HEK293 (cell line): ENCODE measurements around the gene PLB1.

Experiments
- CTCF ChIA-PET: fragments of 350-600 bp; formaldehyde crosslinking; extraction: SDS; loops from one replicate; lab custom pipeline; 2021; ENCODE audit warnings: antibody characterized with exemption; lab: Yijun Ruan, JAX
- POLR2A ChIA-PET: fragments of 300-600 bp; formaldehyde crosslinking; extraction: SDS; loops from one replicate; lab custom pipeline; 2020; ENCODE audit warnings: antibody characterized with exemption, inconsistent platforms; lab: Yijun Ruan, JAX
- H3K27ac ChIP-seq: fragments of 200-500 bp; sonication (Bioruptor generic); 2 replicates; pipeline ENCODE4 v1.5.1; 2014; ENCODE audit warnings: low read depth, low read length, control low read depth, inconsistent platforms; ENCODE audit errors: extremely low read depth
- H3K36me3 ChIP-seq, 2 experiments: fragments of 200-500 bp in 1 of 2; sonication (Bioruptor generic) in 1 of 2; 1 replicate in 1 of 2; 2 replicates in 1 of 2; pipeline ENCODE4 v1.5.1; 2014 to 2017; ENCODE audit warnings: inconsistent platforms in 2 of 2, low read length in 2 of 2; ENCODE audit not compliant: control insufficient read depth in 2 of 2, insufficient read depth in 1 of 2
- H3K4me1 ChIP-seq: fragments of 200-500 bp; sonication (Bioruptor generic); 2 replicates; pipeline ENCODE4 v1.5.1; 2014; ENCODE audit warnings: mild to moderate bottlenecking, low read length, inconsistent platforms; ENCODE audit not compliant: control insufficient read depth, insufficient read depth
- H3K4me3 ChIP-seq: 2 replicates; pipeline ENCODE4 v1.5.1; 2011; ENCODE audit warnings: low read depth, mild to moderate bottlenecking, control low read depth, low read length, moderate library complexity
- H3K9me3 ChIP-seq: fragments of 200-500 bp; sonication (Bioruptor generic); 2 replicates; pipeline ENCODE4 v1.5.1; 2014; ENCODE audit warnings: low read depth, low read length, inconsistent platforms; ENCODE audit not compliant: control insufficient read depth, insufficient read depth
- BCL11A ChIP-seq: fragments of 450-650 bp; formaldehyde crosslinking; IDR thresholded peaks from 2 replicates; pipeline ENCODE4 v1.5.1; 2016; ENCODE audit warnings: low read depth, missing biosample characterization, missing genetic modification characterization
- GLIS1 ChIP-seq: fragments of 450-650 bp; formaldehyde crosslinking; IDR thresholded peaks from 2 replicates; pipeline ENCODE4 v1.5.1; 2016; ENCODE audit warnings: missing biosample characterization, missing genetic modification characterization
- PATZ1 ChIP-seq: fragments of 450-650 bp; formaldehyde crosslinking; IDR thresholded peaks from 2 replicates; pipeline ENCODE4 v1.5.1; 2016; ENCODE audit warnings: missing biosample characterization, missing genetic modification characterization
- PBX3 ChIP-seq: sonication (generic); formaldehyde crosslinking; IDR thresholded peaks from 2 replicates; pipeline ENCODE4 v1.8.1; 2022; ENCODE audit warnings: mild to moderate bottlenecking, moderate library complexity, missing genetic modification reagents
- SCRT2 ChIP-seq: fragments of 450-650 bp; formaldehyde crosslinking; IDR thresholded peaks from 2 replicates; pipeline ENCODE4 v1.5.1; 2016; ENCODE audit warnings: missing biosample characterization, missing genetic modification characterization
- TCF7L2 ChIP-seq: IDR thresholded peaks from 2 replicates; pipeline ENCODE4 v1.6.1; 2011; ENCODE audit warnings: low read depth, mild to moderate bottlenecking, inconsistent platforms, low read length, moderate library complexity, borderline replicate concordance
- WT1 ChIP-seq: fragments of 450-650 bp; formaldehyde crosslinking; IDR thresholded peaks from 2 replicates; pipeline ENCODE4 v1.5.1; 2016; ENCODE audit warnings: missing biosample characterization, missing genetic modification characterization
- YY1 ChIP-seq: fragments of 450-650 bp; formaldehyde crosslinking; IDR thresholded peaks from 2 replicates; pipeline ENCODE4 v1.5.1; 2018; ENCODE audit warnings: missing biosample characterization, missing genetic modification characterization
- ZFP41 ChIP-seq: fragments of 450-650 bp; formaldehyde crosslinking; IDR thresholded peaks from 2 replicates; pipeline ENCODE4 v1.5.1; 2016; ENCODE audit warnings: missing biosample characterization, missing genetic modification characterization, borderline replicate concordance
- ZFP69B ChIP-seq: fragments of 450-650 bp; formaldehyde crosslinking; IDR thresholded peaks from 2 replicates; pipeline ENCODE4 v1.5.1; 2016; ENCODE audit warnings: missing biosample characterization, missing genetic modification characterization
- ZNF121 ChIP-seq: fragments of 450-650 bp; formaldehyde crosslinking; IDR thresholded peaks from 2 replicates; pipeline ENCODE4 v1.5.1; 2016; ENCODE audit warnings: missing biosample characterization, missing genetic modification characterization
- ZNF155 ChIP-seq: fragments of 450-650 bp; formaldehyde crosslinking; IDR thresholded peaks from 2 replicates; pipeline ENCODE4 v1.5.1; 2016; ENCODE audit warnings: missing biosample characterization, missing genetic modification characterization
- ZNF184 ChIP-seq: fragments of 450-650 bp; IDR thresholded peaks from 2 replicates; pipeline ENCODE4 v1.5.1; 2018; ENCODE audit warnings: missing biosample characterization, mild to moderate bottlenecking, missing genetic modification characterization
- ZNF202 ChIP-seq: fragments of 450-650 bp; formaldehyde crosslinking; IDR thresholded peaks from 2 replicates; pipeline ENCODE4 v1.5.1; 2016; ENCODE audit warnings: missing biosample characterization, missing genetic modification characterization, borderline replicate concordance
- ZNF24 ChIP-seq: fragments of 450-650 bp; formaldehyde crosslinking; IDR thresholded peaks from 2 replicates; pipeline ENCODE4 v1.5.1; 2016; ENCODE audit warnings: missing biosample characterization, missing genetic modification characterization
- ZNF266 ChIP-seq: fragments of 450-650 bp; formaldehyde crosslinking; IDR thresholded peaks from 2 replicates; pipeline ENCODE4 v1.5.1; 2016; ENCODE audit warnings: missing biosample characterization, missing genetic modification characterization, low read depth
- ZNF274 ChIP-seq, 2 experiments: fragments of 200-500 bp in 1 of 2; fragments of 450-650 bp in 1 of 2; sonication (Bioruptor generic) in 1 of 2; formaldehyde crosslinking in 1 of 2; IDR thresholded peaks; 2 replicates each; pipeline versions ENCODE4 v1.5.1 to v1.6.1; 2014 to 2016; ENCODE audit warnings: borderline replicate concordance in 1 of 2, inconsistent platforms in 1 of 2, low read length in 1 of 2, missing biosample characterization in 1 of 2, missing genetic modification characterization in 1 of 2
- ZNF292 ChIP-seq: fragments of 450-650 bp; formaldehyde crosslinking; IDR thresholded peaks from 2 replicates; pipeline ENCODE4 v1.5.1; 2016; ENCODE audit warnings: low read depth, missing biosample characterization, missing genetic modification characterization, borderline replicate concordance
- ZNF433 ChIP-seq: fragments of 450-650 bp; formaldehyde crosslinking; IDR thresholded peaks from 2 replicates; pipeline ENCODE4 v1.5.1; 2016; ENCODE audit warnings: missing biosample characterization, missing genetic modification characterization, low read depth
- ZNF529 ChIP-seq: fragments of 450-650 bp; formaldehyde crosslinking; IDR thresholded peaks from 2 replicates; pipeline ENCODE4 v1.5.1; 2017; ENCODE audit warnings: missing genetic modification characterization, missing biosample characterization; ENCODE audit not compliant: insufficient replicate concordance
- ZNF548 ChIP-seq: fragments of 450-650 bp; formaldehyde crosslinking; IDR thresholded peaks from 2 replicates; pipeline ENCODE4 v1.5.1; 2016; ENCODE audit warnings: missing biosample characterization, missing genetic modification characterization
- ZNF555 ChIP-seq: fragments of 450-650 bp; formaldehyde crosslinking; conservative IDR thresholded peaks from 2 replicates; pipeline ENCODE4 v1.5.1; 2017; ENCODE audit warnings: missing biosample characterization, mild to moderate bottlenecking, missing genetic modification characterization, inconsistent platforms
- ZNF571 ChIP-seq: fragments of 450-650 bp; formaldehyde crosslinking; IDR thresholded peaks from 2 replicates; pipeline ENCODE4 v1.5.0; 2017; ENCODE audit warnings: missing biosample characterization, missing genetic modification characterization
- ZNF600 ChIP-seq: fragments of 450-650 bp; formaldehyde crosslinking; IDR thresholded peaks from 2 replicates; pipeline ENCODE4 v1.5.1; 2016; ENCODE audit warnings: missing biosample characterization, missing genetic modification characterization
- ZNF660 ChIP-seq: fragments of 450-650 bp; IDR thresholded peaks from 2 replicates; pipeline ENCODE4 v1.5.1; 2018; ENCODE audit warnings: missing biosample characterization, mild to moderate bottlenecking, missing genetic modification characterization
- ZNF670 ChIP-seq: fragments of 450-650 bp; formaldehyde crosslinking; IDR thresholded peaks from 2 replicates; pipeline ENCODE4 v1.5.1; 2016; ENCODE audit warnings: missing biosample characterization, missing genetic modification characterization, low read depth
- ZNF677 ChIP-seq: fragments of 450-650 bp; IDR thresholded peaks from 2 replicates; pipeline ENCODE4 v1.5.0; 2018; ENCODE audit warnings: missing biosample characterization, mild to moderate bottlenecking, missing genetic modification characterization, moderate library complexity
- ZNF692 ChIP-seq: fragments of 450-650 bp; formaldehyde crosslinking; IDR thresholded peaks from 2 replicates; pipeline ENCODE4 v1.5.1; 2016; ENCODE audit warnings: missing biosample characterization, missing genetic modification characterization

Gene PLB1

GRCh38 chr2:28676152-28676835, 180.4 kb downstream of the PLB1 start:
- POLR2A ChIA-PET: no interaction called here
- CTCF ChIA-PET: interaction anchor here (0.6 kb wide), 1 partner anchor 46 kb away, joined by 3 read pairs; no protein-coding TSS in a partner anchor

DNA sequence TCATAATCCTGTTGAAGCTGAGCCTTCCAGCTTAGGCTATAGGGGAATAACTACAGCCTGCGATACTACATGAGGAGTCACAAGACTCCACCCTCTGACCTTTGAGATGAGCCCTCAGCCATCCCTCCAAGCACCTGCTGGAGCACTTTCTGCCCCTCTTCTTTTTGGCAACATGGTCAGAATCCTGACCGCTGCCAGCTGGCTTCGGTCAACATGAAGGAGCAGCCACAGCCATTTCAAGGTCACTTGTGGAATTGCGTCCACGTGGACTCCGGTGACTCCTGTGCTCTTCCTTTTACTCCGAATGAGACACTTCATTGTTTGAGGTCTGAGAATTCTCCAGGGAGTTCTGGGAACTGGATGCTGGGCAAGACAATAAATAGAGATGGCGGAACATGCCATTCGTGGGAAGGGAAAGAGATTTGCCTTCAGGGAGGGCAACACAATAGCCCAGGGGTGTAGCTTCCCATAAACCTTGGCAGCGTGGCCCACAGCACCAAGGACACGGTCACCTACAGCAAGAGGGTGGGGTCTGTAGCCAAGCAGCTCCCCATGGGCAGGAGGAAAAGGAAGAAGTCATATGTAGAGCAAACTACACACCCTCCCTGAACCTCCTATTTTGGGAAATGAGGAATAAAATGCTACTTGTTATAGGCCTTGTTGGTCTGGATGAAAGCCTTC, 182.5 kb downstream of the PLB1 start:
- ChIA-PET CTCF (no interaction called here), POLR2A (no interaction called here)
- no peak for TF ChIP-seq GLIS1 (tag by site-specific recombination)
- no peak for TF ChIP-seq ZNF24 (tag by site-specific recombination)
- no peak for TF ChIP-seq ZNF202 (tag by site-specific recombination)
- TF ChIP-seq ZFP69B (tag by site-specific recombination): no peak
- TF ChIP-seq ZNF660: no peak
- TF ChIP-seq ZFP41 (tag by site-specific recombination): no peak
- TF ChIP-seq ZNF670 (tag by site-specific recombination): no peak
- no peak for TF ChIP-seq SCRT2
- TF ChIP-seq ZNF292 (tag by site-specific recombination): no peak
- no peak for TF ChIP-seq PATZ1 (tag by site-specific recombination)
- H3K9me3 ChIP-seq: no peaks in the 10 kb centered on the region
- no peaks in the 10 kb centered on the region for H3K36me3 ChIP-seq
- no peak overlapping the region for H3K4me3 ChIP-seq
- no peak overlapping the region for H3K27ac ChIP-seq
- H3K4me1 ChIP-seq: peaks cover under 1% of the 10 kb centered on the region; the same call in 1 of the 2 replicates

More at GRCh38 chr2:28676152-28676835, 180.4 kb downstream of the PLB1 start:
- no peak overlapping the region for H3K27ac ChIP-seq
- H3K4me1 ChIP-seq: no peaks in the 10 kb centered on the region
- H3K9me3 ChIP-seq: no peaks in the 10 kb centered on the region
- H3K36me3 ChIP-seq: no peaks in the 10 kb centered on the region
- H3K4me3 ChIP-seq: no peak overlapping the region
- TF ChIP-seq ZNF433 (tag by site-specific recombination) (no peak), TCF7L2 (no peak), ZFP41 (tag by site-specific recombination) (no peak), ZNF155 (no peak), WT1 (tag by site-specific recombination) (no peak), ZNF184 (tag by site-specific recombination) (no peak), YY1 (no peak), ZNF529 (no peak)

- Histone ChIP-seq H3K4me1 (peaks cover 7% of the 10 kb centered on the region), H3K4me3 (no peak overlapping the region), H3K9me3 (no peaks in the 10 kb centered on the region), H3K27ac (no peak overlapping the region), H3K36me3 (no peaks in the 10 kb centered on the region)
- ChIA-PET POLR2A (no interaction called here), CTCF (no interaction called here)
- TF ChIP-seq ZNF555 (tag by site-specific recombination) (no peak), ZNF571 (tag by site-specific recombination) (no peak), PBX3 (CRISPR knock-in tag) (no peak), ZNF121 (tag by site-specific recombination) (no peak), ZNF266 (tag by site-specific recombination) (no peak), ZNF692 (tag by site-specific recombination) (no peak), ZNF529 (no peak), ZNF600 (tag by site-specific recombination) (no peak), BCL11A (no peak), ZNF274 (IDR thresholded peaks at IDR 0.05; ENCODE audit: low read length) (no peak), ZNF274 (tag by site-specific recombination; IDR thresholded peaks at IDR 0.05; ENCODE audit: borderline replicate concordance) (no peak), ZNF184 (tag by site-specific recombination) (no peak), ZNF548 (tag by site-specific recombination) (no peak), ZNF677 (no peak)
Measured at GRCh38 chr2:28678944-28679343, 183.1 kb downstream of the PLB1 start.
